OCI-LY7 (cell line): ENCODE results near the gene ZNF343.

Source experiments
- CTCF ChIP-seq: fragments of 200-600 bp; sonication (generic); conservative IDR thresholded peaks from 2 replicates; pipeline ENCODE4 v1.5.1; 2014; ENCODE audit warnings: mild to moderate bottlenecking, antibody characterized with exemption, low read length, moderate library complexity, mixed read lengths
- EZH2phosphoT487 ChIP-seq: fragments of 200-600 bp; sonication (generic); IDR thresholded peaks from 2 replicates; pipeline ENCODE4 v1.6.1; 2018; ENCODE audit warnings: low read depth, borderline replicate concordance, mild to moderate bottlenecking, mixed run types, antibody characterized with exemption, low read length, moderate library complexity, mixed read lengths

DNA sequence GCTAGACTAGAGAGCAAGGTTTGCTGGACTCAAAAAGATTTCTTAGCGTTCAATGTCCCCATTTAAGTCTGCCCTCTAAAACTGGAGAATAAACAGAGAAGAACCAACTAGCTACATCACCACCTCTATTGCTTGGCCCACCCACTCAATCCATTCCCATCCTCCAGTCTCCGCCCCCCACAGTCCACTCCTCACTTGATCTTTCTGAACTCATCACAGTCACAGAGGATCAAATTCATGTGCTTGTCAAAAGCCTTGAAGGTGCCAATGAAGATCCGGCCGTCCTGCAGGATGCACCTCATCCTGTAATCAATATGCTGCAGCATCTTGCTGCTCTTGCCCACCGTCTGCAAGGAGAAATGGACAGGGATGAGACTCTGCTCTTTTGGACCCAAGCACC lies 41.3 kb downstream of the ZNF343 start:
- TF ChIP-seq CTCF (no peak), EZH2phosphoT487 (no peak)
